ENCODE data around the gene ACP6.

ACP6 gene

DNA sequence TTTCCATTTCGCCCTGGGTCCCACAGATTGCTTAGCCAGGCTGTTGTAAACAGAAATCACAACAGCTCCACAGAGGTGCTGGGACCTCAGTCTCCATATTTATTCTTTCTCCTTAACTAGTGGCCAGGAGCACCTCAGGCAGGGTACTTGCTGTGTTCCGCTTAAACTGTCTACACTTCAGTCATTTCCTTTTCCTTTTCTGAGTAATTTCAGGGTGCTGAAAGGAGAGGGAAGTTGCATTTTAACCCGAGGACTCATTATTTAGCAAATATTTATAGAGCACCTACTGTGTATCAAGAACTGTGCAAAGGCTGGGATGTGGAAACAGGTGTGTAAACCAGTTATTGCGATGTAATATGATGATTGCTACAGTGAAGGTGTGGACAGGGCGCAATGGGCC is 41.9 kb downstream of the ACP6 start (continued):
- TF ChIP-seq ZNF366 (tag by site-specific recombination; conservative IDR thresholded peaks at IDR 0.05) = no peak
- no peak for TF ChIP-seq GFI1B (tag by site-specific recombination; IDR thresholded peaks at IDR 0.05)
- TF ChIP-seq ZNF280D (tag by site-specific recombination; IDR thresholded peaks at IDR 0.05) = no peak

GRCh38 chr1:147627435-147628110 is 42.8 kb downstream of the ACP6 start:
- POLR2A ChIA-PET = interaction anchor here (1.8 kb wide), 1 partner anchor 86 kb away, joined by 6 read pairs; the partner anchor contains the start of gene BCL9
- CTCF ChIA-PET = interaction anchor here (0.8 to 2.7 kb wide), 22 partner anchors 9 to 355 kb away, joined by 3 to 17 read pairs (median 4); partner anchors contain the start of gene BCL9
- no peak overlapping the region for H3K27ac ChIP-seq (ENCODE audit: extremely low read depth, low read depth, low read length)
- no peaks in the 10 kb centered on the region for H3K4me1 ChIP-seq (ENCODE audit: control insufficient read depth, insufficient read depth, low read length)
- no peak overlapping the region for H3K4me3 ChIP-seq (ENCODE audit: low read depth, low read length)
- no peaks in the 10 kb centered on the region for H3K9me3 ChIP-seq (ENCODE audit: control insufficient read depth, insufficient read depth, low read depth, low read length)
- TF ChIP-seq ZNF654 (tag by site-specific recombination; IDR thresholded peaks at IDR 0.05; ENCODE audit: low read depth) (peak; percentile 53), ZNF660 (tag by site-specific recombination; IDR thresholded peaks at IDR 0.05) (0 out of 2 replicates have a peak, but pooled peaks have one; percentile 56), PATZ1 (tag by site-specific recombination; IDR thresholded peaks at IDR 0.05) (no peak), ZNF501 (tag by site-specific recombination; IDR thresholded peaks at IDR 0.05) (no peak), CTCF (tag by site-specific recombination; IDR thresholded peaks at IDR 0.05) (peak; percentile 57; the same call in 1 of the 2 replicates), ZNF121 (tag by site-specific recombination; IDR thresholded peaks at IDR 0.05) (peak; percentile 99)
- H3K36me3 ChIP-seq (ENCODE audit: control insufficient read depth in 2 of 2, insufficient read depth in 1 of 2, low read length in 2 of 2) = peaks cover 0 to 49% of the 10 kb centered on the region in 2 experiments; a peak in 1 of 3 replicates

GRCh38 chr1:147626739-147627138 is 43.6 kb downstream of the ACP6 start:
- Histone ChIP-seq H3K36me3 (ENCODE audit: control insufficient read depth in 2 of 2, insufficient read depth in 1 of 2, low read length in 2 of 2) (peaks cover 0 to 50% of the 10 kb centered on the region in 2 experiments; a peak in 1 of 3 replicates), H3K4me1 (ENCODE audit: control insufficient read depth, insufficient read depth, low read length) (no peaks in the 10 kb centered on the region), H3K27ac (ENCODE audit: extremely low read depth, low read depth, low read length) (no peak overlapping the region), H3K4me3 (ENCODE audit: low read depth, low read length) (no peak overlapping the region), H3K9me3 (ENCODE audit: control insufficient read depth, insufficient read depth, low read depth, low read length) (no peaks in the 10 kb centered on the region)
- CTCF ChIA-PET = interaction anchor here (0.6 to 2.7 kb wide), 23 partner anchors 8 to 336 kb away, joined by 3 to 17 read pairs (median 3); partner anchors contain the start of gene BCL9
- POLR2A ChIA-PET = interaction anchor here (1.8 kb wide), 1 partner anchor 86 kb away, joined by 6 read pairs; the partner anchor contains the start of gene BCL9
- TF ChIP-seq ZNF23 (tag by site-specific recombination; IDR thresholded peaks at IDR 0.05; ENCODE audit: borderline replicate concordance) (no peak), ZNF274 (IDR thresholded peaks at IDR 0.05; ENCODE audit: low read length) (no peak), ZNF274 (tag by site-specific recombination; IDR thresholded peaks at IDR 0.05; ENCODE audit: borderline replicate concordance) (no peak), ZBTB7A (tag by site-specific recombination; IDR thresholded peaks at IDR 0.05; ENCODE audit: low read depth) (no peak), ZNF677 (tag by site-specific recombination; IDR thresholded peaks at IDR 0.05) (no peak), ZNF843 (tag by site-specific recombination; IDR thresholded peaks at IDR 0.05) (no peak), ZSCAN5A (tag by site-specific recombination; IDR thresholded peaks at IDR 0.05) (no peak), ZNF530 (tag by site-specific recombination; IDR thresholded peaks at IDR 0.05; ENCODE audit: low read depth) (no peak), HOXC10 (CRISPR knock-in tag; IDR thresholded peaks at IDR 0.05) (no peak), KLF1 (tag by site-specific recombination; IDR thresholded peaks at IDR 0.05) (no peak), ZNF140 (tag by site-specific recombination; IDR thresholded peaks at IDR 0.05) (no peak), TSHZ1 (tag by site-specific recombination; IDR thresholded peaks at IDR 0.05; ENCODE audit: borderline replicate concordance) (no peak)

Data from HEK293 (cell line).